ENCODE results near the gene MYCBP2. TPM values are rescaled to one million over a fixed set of nuclear protein-coding genes. Genes with fewer than 3 reads are reported as not detected.
A peak's percentile ranks its signal among the peaks of the same experiment; 100 is the strongest.

Gene MYCBP2
- total and polyA plus RNA-seq, 4 donors: 12.1 to 86.4 (median 30.0) TPM

- WGBS: under 1% methylated on average over 46 of the region's 46 CpGs
- TF ChIP-seq JUND (IDR thresholded peaks at IDR 0.05) (peak; percentile 46 to 48), ZBTB33 (IDR thresholded peaks at IDR 0.05) (peak; percentile 60), REST (IDR thresholded peaks at IDR 0.05) (peak; percentile 66), YY1 (IDR thresholded peaks at IDR 0.05) (peak; percentile 80), MAX (IDR thresholded peaks at IDR 0.05) (peak; percentile 91), EGR1 (IDR thresholded peaks at IDR 0.05; ENCODE audit: low read depth in 2 of 2) (peak; percentile 25 to 29), ATF3 (IDR thresholded peaks at IDR 0.05) (peak; percentile 72), CTCF (IDR thresholded peaks at IDR 0.05; ENCODE audit: low read depth, low read length, missing input control) (no peak), HNF4A (conservative IDR thresholded peaks at IDR 0.05) (peak; percentile 79 to 81), HNF4G (IDR thresholded peaks at IDR 0.05) (no peak), NR2F2 (IDR thresholded peaks at IDR 0.05) (peak; percentile 17), GABPA (IDR thresholded peaks at IDR 0.05 in 1 of 2, conservative IDR thresholded peaks at IDR 0.05 in 1 of 2) (peak in 1 of 2 donors; percentile 42), TAF1 (conservative IDR thresholded peaks at IDR 0.05) (peak; percentile 83), SP1 (IDR thresholded peaks at IDR 0.05) (peak; percentile 90), FOXA2 (IDR thresholded peaks at IDR 0.05) (no peak), RAD21 (IDR thresholded peaks at IDR 0.05) (peak; percentile 35 to 56), FOXA1 (IDR thresholded peaks at IDR 0.05) (peak; percentile 15), RXRA (IDR thresholded peaks at IDR 0.05) (peak; percentile 46 to 60)
- Histone ChIP-seq H3K9me3 (ENCODE audit: control insufficient read depth in 4 of 4, low read length in 3 of 4) (no peaks in the 10 kb centered on the region), H3K4me1 (ENCODE audit: control insufficient read depth in 4 of 4, insufficient read depth in 4 of 4, low read length in 3 of 4) (peaks cover 2 to 40% (median 26%) of the 10 kb centered on the region in 4 donors), H3K36me3 (ENCODE audit: control insufficient read depth in 4 of 4, insufficient read depth in 3 of 4, low read depth in 1 of 4, low read length in 3 of 4) (no peaks in the 10 kb centered on the region), H3K27me3 (ENCODE audit: control insufficient read depth in 4 of 4, insufficient read depth in 4 of 4, low read length in 3 of 4) (no peaks in the 10 kb centered on the region), H3K9ac (ENCODE audit: low read depth in 1 of 2, low read length in 2 of 2) (peak overlapping the region; percentile 54 to 89), H3K27ac (ENCODE audit: low read depth in 1 of 2, low read length in 2 of 2) (peak overlapping the region; percentile 77 to 85), H3K4me3 (ENCODE audit: low read depth in 1 of 3, low read length in 3 of 3) (peak overlapping the region; percentile 68 to 93 (median 80))
- DNase-seq (ENCODE audit: low spot score): peak; percentile 75
Measured at GRCh38 chr13:77329133-77329910, 2.4 kb upstream of the MYCBP2 start.

All from liver (tissue), 9 donors.